Ectodermal cell (in vitro differentiated cells): ENCODE results near the gene MARCHF3.
"Not testable (repeated sequence)": the region's sequence is repeated elsewhere in the genome, so short reads cannot be mapped to it uniquely, and the experiment has no call there.

Experiments
- H3K27ac ChIP-seq: 2 replicates; pipeline ENCODE4 v1.7.0; 2013; ENCODE audit warnings: mild to moderate bottlenecking, low read depth, low read length; ENCODE audit not compliant: insufficient read depth, poor library complexity, severe bottlenecking
- H3K27me3 ChIP-seq: 2 replicates; pipeline ENCODE4 v1.7.0; 2013; ENCODE audit warnings: mild to moderate bottlenecking, low read length; ENCODE audit not compliant: insufficient read depth, control insufficient read depth, poor library complexity, severe bottlenecking
- H3K36me3 ChIP-seq: one replicate; pipeline ENCODE4 v1.7.0; 2013; ENCODE audit warnings: low read length; ENCODE audit not compliant: control insufficient read depth, insufficient read depth
- H3K4me1 ChIP-seq: one replicate; pipeline ENCODE4 v1.7.0; 2013; ENCODE audit warnings: low read length; ENCODE audit not compliant: control insufficient read depth, insufficient read depth
- H3K4me3 ChIP-seq: 2 replicates; pipeline ENCODE4 v1.7.0; 2013; ENCODE audit warnings: low read depth, low read length, control low read depth; ENCODE audit not compliant: insufficient read depth
- H3K9me3 ChIP-seq: 2 replicates; pipeline ENCODE4 v1.7.0; 2013; ENCODE audit warnings: mild to moderate bottlenecking, low read length, moderate library complexity; ENCODE audit not compliant: control insufficient read depth
- WGBS, 2 experiments: methylation state at CpG; one replicate each; pipeline ENCODE4 v1.1.7; 2013; ENCODE audit warnings: missing lambda C conversion rate in 2 of 2; 5-methylcytosine and 5-hydroxymethylcytosine counted together

The MARCHF3 gene

DNA sequence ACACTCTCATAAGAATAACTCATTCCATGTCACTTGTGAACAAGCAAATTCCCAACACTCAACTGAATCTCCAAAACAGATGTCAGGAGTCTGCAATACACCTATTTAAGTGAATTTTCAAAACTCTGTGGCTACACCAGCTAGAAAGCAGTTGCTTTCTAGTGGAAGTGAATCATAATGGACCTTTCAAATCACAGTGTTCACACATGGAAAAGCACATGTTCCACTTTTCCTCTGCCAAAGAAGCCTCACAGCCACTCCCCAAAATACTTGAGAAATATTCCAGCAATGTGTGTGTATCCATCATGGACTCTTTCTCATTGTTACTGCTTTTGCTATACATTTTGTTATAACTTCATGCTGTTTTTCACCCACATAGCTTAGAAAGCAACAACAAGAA lies 17.4 kb downstream of the MARCHF3 start:
- Histone ChIP-seq H3K4me3 (no peak overlapping the region), H3K36me3 (no peaks in the 10 kb centered on the region), H3K9me3 (no peaks in the 10 kb centered on the region), H3K4me1 (no peaks in the 10 kb centered on the region), H3K27me3 (no peaks in the 10 kb centered on the region), H3K27ac (no peak overlapping the region)

DNA sequence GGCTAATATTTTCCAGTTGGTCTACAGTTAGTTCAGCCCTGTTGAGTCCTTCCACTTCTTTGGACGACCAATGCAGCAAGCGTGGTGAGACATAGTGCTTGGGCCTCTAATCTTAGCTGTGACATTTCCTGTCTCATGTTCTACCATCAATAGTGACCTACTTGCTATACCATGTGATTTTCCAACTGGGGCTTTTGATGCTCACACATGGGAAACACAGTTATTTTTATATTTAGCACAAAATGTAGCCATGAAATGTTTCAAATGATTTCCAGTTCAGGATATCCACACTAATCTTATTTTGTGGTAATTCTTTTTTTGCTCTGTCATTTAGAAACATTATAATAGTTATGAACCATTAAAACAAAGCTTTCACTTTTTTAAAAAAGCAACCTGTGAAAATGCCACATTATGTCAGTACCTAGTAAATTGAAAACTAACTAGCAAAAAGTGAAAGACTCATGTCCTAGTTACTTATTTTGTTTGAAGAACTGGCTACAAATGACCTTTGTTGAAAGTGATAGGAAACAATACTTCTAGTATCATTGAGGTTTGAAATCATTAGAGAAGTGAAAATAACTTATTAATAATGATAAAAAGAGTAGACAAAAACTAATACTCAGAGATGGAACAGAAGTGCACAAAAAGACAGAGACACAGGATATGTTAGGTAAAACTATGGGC lies 18.3 kb downstream of the MARCHF3 start:
- 97 to 98% methylated on average over 2 of the region's 2 CpGs for WGBS, 2 experiments
- H3K27ac ChIP-seq: no peak overlapping the region
- H3K9me3 ChIP-seq: no peaks in the 10 kb centered on the region
- no peaks in the 10 kb centered on the region for H3K27me3 ChIP-seq
- no peak overlapping the region for H3K4me3 ChIP-seq
- no peaks in the 10 kb centered on the region for H3K4me1 ChIP-seq
- H3K36me3 ChIP-seq: no peaks in the 10 kb centered on the region

DNA sequence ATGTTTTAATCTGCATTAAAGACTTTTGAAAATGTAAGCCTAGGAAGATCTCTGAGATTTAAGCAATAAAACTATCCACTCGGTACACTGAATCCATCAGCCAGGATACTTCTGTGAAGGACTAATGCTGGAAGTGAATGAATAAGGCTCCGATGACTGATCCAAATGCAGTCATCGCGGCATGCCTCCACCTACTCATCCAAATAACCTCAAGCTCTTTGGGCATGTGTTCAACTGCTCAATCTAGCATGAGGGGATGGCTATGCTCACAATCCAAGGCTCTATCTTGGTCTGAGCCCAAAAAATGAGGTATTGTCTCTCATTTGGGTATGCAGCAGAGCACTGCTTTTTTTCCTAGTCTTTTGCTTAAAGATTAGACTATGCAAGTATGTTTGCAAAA lies 19.2 kb downstream of the MARCHF3 start:
- no peaks in the 10 kb centered on the region for H3K27me3 ChIP-seq
- 97 to 100% methylated on average over 3 to 4 of the region's 4 CpGs for WGBS, 2 experiments
- H3K36me3 ChIP-seq: no peaks in the 10 kb centered on the region
- H3K4me3 ChIP-seq: no peak overlapping the region
- H3K4me1 ChIP-seq: no peaks in the 10 kb centered on the region
- H3K27ac ChIP-seq: no peak overlapping the region
- no peaks in the 10 kb centered on the region for H3K9me3 ChIP-seq

DNA sequence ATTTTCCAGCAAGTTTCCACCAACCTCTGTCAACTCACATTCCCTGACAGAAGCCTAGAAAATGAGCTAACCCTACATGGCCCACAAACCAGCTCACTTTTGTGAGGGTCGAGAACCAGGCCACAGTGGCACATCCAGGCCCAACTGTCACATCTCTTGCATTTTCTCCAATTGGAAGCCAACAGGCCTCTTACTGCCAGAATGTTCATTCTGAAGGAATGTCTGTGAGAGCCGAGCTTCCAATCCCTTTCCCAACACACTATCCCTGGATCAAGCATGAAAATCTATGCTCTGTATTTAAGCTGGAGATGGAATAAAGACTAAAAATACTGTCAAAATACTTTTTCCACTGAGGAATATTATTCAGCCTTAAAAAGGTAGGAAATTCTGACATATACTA lies 20.0 kb downstream of the MARCHF3 start:
- Histone ChIP-seq H3K4me3 (no peak overlapping the region), H3K27ac (no peak overlapping the region), H3K4me1 (no peaks in the 10 kb centered on the region), H3K9me3 (no peaks in the 10 kb centered on the region), H3K36me3 (no peaks in the 10 kb centered on the region), H3K27me3 (no peaks in the 10 kb centered on the region)
- WGBS, 2 experiments: 97 to 100% methylated on average over 1 to 2 of the region's 2 CpGs

DNA sequence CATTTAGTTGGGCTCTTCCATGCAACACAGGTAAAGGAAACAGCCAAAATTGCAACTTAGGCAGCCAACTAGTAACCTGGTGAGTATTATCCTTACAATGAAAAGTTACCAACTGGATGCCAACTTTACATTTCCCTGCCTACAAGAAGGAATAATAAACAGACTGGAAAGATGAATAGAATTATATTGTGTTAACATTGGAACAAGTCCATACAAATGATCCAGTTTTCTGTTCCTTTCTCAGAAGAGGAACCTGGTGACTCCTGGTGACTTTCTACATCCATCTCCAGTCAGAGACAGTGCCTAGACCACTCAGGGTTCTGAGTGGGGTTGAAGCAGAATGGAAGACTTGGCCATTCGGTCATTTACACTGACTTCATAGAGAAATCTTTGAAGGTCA lies 20.6 kb downstream of the MARCHF3 start:
- no peak overlapping the region for H3K27ac ChIP-seq
- no peaks in the 10 kb centered on the region for H3K9me3 ChIP-seq
- no peaks in the 10 kb centered on the region for H3K4me1 ChIP-seq
- WGBS, 2 experiments: 91% methylated on average over 1 of the region's 1 CpG; no CpG with 5 or more reads in 1 of the 2 experiments
- no peaks in the 10 kb centered on the region for H3K27me3 ChIP-seq
- no peak overlapping the region for H3K4me3 ChIP-seq
- H3K36me3 ChIP-seq: no peaks in the 10 kb centered on the region

DNA sequence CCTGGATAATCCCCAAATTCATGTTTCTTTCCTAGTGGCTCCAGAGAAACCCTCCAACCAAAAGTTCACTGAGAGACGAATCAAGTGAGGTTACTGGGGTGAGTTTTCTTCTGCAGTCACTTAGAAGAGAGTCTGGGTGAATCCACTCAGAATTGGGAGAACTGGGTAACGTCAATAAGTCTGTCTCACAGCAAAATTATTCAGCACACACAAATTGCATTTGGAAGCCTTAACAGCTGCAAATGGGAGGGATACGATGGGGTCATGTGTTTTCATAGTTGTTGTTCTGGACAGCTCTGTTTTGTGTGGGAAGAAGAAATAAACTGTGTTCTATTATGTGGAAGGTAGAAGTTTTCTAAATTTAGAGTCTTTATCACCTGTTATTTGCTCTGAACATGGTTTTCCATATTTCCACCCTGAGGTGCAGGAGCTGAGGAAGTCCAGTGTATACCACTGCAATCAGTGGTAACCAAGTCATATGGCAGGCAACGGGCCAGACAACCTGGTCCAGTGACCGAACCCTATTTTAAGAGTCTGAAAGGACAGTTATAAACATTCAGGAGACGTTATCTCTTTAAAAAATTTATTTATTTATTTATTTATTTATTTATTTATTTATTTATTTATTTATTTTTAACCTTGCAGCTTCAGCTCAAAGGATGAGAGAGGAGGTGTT lies 21.9 kb downstream of the MARCHF3 start:
- Histone ChIP-seq H3K4me1 (no peaks in the 10 kb centered on the region), H3K36me3 (no peaks in the 10 kb centered on the region), H3K9me3 (no peaks in the 10 kb centered on the region), H3K4me3 (no peak overlapping the region), H3K27me3 (no peaks in the 10 kb centered on the region), H3K27ac (no peak overlapping the region)
- 89 to 94% methylated on average over 5 of the region's 6 CpGs for WGBS, 2 experiments

DNA sequence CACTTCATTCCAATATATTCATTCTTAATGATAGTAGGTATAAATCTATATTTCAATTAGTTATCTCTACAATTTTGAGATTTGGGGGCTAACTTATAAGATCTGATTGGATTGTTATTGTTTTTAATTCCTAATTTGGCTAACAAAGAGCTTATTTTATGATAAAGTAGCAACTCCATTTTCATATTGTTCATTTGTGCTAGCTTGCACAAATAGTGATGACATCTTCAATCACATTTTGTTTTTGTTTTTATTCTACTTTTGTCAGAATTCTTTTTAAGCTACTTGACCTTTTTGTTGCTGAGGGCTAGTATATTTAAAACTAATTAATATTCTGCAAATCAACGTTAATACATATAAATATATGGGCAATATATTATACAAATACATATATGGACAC lies 22.8 kb downstream of the MARCHF3 start:
- 80% methylated on average over 1 of the region's 1 CpG; no CpG with 5 or more reads in 1 of the 2 experiments for WGBS, 2 experiments
- no peaks in the 10 kb centered on the region for H3K4me1 ChIP-seq
- no peaks in the 10 kb centered on the region for H3K36me3 ChIP-seq
- no peaks in the 10 kb centered on the region for H3K27me3 ChIP-seq
- H3K27ac ChIP-seq: no peak overlapping the region
- no peak overlapping the region for H3K4me3 ChIP-seq
- H3K9me3 ChIP-seq: no peaks in the 10 kb centered on the region

DNA sequence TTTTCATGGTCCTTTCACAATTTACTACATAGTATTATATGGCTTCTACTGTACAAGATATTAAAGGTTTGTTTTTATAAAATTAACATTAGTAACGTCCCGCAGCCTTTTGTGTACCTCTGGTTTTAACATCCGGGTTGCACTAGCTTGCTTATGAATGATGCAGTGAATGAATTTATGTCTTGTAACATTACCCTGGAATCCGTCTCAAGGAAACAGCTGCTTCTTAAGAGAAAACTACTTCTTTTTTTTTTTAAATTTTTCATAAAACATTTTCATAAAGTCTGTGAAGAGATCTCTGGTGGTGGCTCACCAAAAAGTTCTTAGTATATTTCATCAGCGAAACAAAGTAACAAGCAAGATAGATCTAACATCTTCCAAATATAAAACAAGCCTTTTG lies 23.6 kb downstream of the MARCHF3 start:
- Histone ChIP-seq H3K27ac (no peak overlapping the region), H3K4me3 (no peak overlapping the region), H3K9me3 (no peaks in the 10 kb centered on the region), H3K4me1 (no peaks in the 10 kb centered on the region), H3K36me3 (no peaks in the 10 kb centered on the region), H3K27me3 (no peaks in the 10 kb centered on the region)
- WGBS, 2 experiments: 95 to 96% methylated on average over 4 to 5 of the region's 5 CpGs

DNA sequence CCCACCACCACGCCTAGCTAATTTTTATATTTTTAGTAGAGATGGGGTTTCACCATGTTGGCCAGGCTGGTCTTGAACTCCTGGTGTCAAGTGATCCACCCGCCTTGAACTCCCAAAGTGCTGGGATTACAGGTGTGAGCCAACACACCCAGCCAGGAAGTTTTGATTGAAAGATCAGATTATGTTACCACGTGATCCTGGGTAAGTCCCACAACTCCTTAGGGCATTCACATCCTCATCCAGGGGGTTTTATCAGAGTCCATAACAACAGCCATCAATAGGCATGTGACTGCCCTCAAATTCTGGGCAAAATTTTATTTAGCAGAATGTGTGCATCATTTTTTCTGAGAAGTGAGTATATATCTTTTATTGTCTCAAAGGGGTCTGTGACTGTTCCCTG lies 25.1 kb downstream of the MARCHF3 start:
- H3K36me3 ChIP-seq, H3K27ac ChIP-seq, H3K9me3 ChIP-seq, H3K27me3 ChIP-seq, H3K4me1 ChIP-seq, H3K4me3 ChIP-seq: not testable (repeated sequence)
- WGBS, 2 experiments: 88 to 95% methylated on average over 3 of the region's 3 CpGs

DNA sequence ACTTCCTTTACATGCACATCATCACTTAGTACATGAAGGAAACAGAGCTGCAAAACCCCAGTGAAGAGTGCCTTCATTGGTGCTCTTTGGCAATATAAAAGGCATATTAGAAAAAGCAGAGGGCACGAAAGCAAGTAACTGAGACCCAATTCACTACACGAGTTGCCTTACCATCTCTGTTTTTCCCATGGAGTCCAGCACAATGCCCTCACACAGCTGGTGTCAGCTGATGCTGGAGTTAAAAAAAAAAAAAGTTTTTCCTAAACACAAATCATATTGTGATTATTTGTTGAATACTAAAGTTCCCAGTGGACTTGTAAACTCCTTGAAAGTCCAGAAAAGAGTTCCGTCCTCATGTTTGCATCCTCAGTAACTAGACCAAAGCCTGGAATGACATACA lies 25.6 kb downstream of the MARCHF3 start:
- no peaks in the 10 kb centered on the region for H3K4me1 ChIP-seq
- H3K27ac ChIP-seq: no peak overlapping the region
- WGBS, 2 experiments: 90 to 99% methylated on average over 3 of the region's 3 CpGs
- no peaks in the 10 kb centered on the region for H3K9me3 ChIP-seq
- no peak overlapping the region for H3K4me3 ChIP-seq
- H3K27me3 ChIP-seq: no peaks in the 10 kb centered on the region
- H3K36me3 ChIP-seq: no peaks in the 10 kb centered on the region
